ENCODE results near the gene RAPGEF4.

The RAPGEF4 gene

DNA sequence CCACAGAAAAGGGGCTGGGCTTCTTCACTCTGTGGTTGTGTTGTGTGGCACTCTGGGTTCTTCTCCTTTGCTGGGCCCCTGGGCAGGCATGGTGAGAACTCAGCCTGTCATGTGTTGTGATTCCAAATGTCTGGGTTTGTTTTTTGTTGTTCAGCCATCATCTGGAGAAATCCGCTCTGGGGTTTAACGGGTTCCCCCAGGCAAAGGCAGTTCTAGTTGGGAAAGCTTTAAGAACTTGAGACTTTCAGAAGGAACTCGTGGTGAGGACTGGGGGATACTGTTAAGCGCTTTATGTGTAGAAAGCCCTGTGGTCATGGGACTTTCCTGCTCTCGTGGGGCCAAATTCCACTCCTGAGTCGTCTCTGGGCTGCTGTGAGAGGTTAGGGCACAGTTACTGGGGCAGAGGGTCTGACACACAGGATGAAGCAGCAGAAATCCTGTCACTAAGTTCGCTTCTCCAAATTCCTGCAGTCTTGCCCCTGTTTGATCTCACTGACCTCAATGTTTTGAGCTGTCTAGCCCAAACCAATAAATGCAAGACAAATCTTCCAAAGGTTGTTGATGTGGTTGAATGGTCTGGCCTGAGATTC is 87.7 kb downstream of the RAPGEF4 start:
- H3K9ac ChIP-seq (ENCODE audit: low read length in 2 of 2): no peak overlapping the region
- H3K27ac ChIP-seq (ENCODE audit: low read length): no peak overlapping the region
- H3K36me3 ChIP-seq (ENCODE audit: control insufficient read depth in 2 of 2, insufficient read depth in 2 of 2, low read length in 2 of 2): no peaks in the 10 kb centered on the region
- no peak overlapping the region for H3K4me3 ChIP-seq (ENCODE audit: low read length in 2 of 2)
- no peaks in the 10 kb centered on the region for H3K27me3 ChIP-seq (ENCODE audit: control insufficient read depth in 1 of 2, insufficient read depth in 2 of 2, low read length in 2 of 2)
- no peaks in the 10 kb centered on the region for H3K9me3 ChIP-seq (ENCODE audit: control insufficient read depth in 2 of 2, low read length in 2 of 2)
- no peaks in the 10 kb centered on the region for H3K4me1 ChIP-seq (ENCODE audit: control insufficient read depth, insufficient read depth, low read length)

DNA sequence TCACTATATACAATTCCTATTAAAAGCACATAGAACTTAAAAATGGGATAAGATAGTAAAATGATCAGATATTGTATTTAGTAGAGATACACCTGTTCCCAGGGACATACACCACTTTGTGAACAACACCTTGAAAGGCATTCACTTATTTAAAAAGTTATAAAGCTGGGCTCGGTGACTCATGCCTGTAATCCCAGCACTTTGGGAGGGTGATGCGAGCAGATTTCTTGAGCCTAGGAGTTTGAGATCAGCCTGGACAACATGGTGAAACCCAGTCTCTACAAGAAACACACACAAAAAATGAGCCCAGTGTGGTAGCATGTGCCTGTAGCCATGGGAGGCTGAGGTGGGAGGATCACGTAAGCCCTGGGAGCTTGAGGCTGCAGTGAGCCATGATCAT is 90.9 kb downstream of the RAPGEF4 start:
- no peaks in the 10 kb centered on the region for H3K27me3 ChIP-seq (ENCODE audit: control insufficient read depth in 1 of 2, insufficient read depth in 2 of 2, low read length in 2 of 2)
- H3K27ac ChIP-seq (ENCODE audit: low read length): no peak overlapping the region
- H3K9ac ChIP-seq (ENCODE audit: low read length in 2 of 2): no peak overlapping the region
- no peak overlapping the region for H3K4me3 ChIP-seq (ENCODE audit: low read length in 2 of 2)
- H3K4me1 ChIP-seq (ENCODE audit: control insufficient read depth, insufficient read depth, low read length): no peaks in the 10 kb centered on the region
- no peaks in the 10 kb centered on the region for H3K36me3 ChIP-seq (ENCODE audit: control insufficient read depth in 2 of 2, insufficient read depth in 2 of 2, low read length in 2 of 2)
- H3K9me3 ChIP-seq (ENCODE audit: control insufficient read depth in 2 of 2, low read length in 2 of 2): no peaks in the 10 kb centered on the region

GRCh38 chr2:172829229-172829628 is 93.6 kb downstream of the RAPGEF4 start:
- Histone ChIP-seq H3K9ac (ENCODE audit: low read length in 2 of 2) (no peak overlapping the region), H3K4me3 (ENCODE audit: low read length in 2 of 2) (no peak overlapping the region), H3K27me3 (ENCODE audit: control insufficient read depth in 1 of 2, insufficient read depth in 2 of 2, low read length in 2 of 2) (no peaks in the 10 kb centered on the region), H3K9me3 (ENCODE audit: control insufficient read depth in 2 of 2, low read length in 2 of 2) (no peaks in the 10 kb centered on the region), H3K36me3 (ENCODE audit: control insufficient read depth in 2 of 2, insufficient read depth in 2 of 2, low read length in 2 of 2) (no peaks in the 10 kb centered on the region), H3K4me1 (ENCODE audit: control insufficient read depth, insufficient read depth, low read length) (no peaks in the 10 kb centered on the region), H3K27ac (ENCODE audit: low read length) (no peak overlapping the region)

GRCh38 chr2:172830482-172830881 is 94.8 kb downstream of the RAPGEF4 start:
- Histone ChIP-seq H3K27me3 (ENCODE audit: control insufficient read depth in 1 of 2, insufficient read depth in 2 of 2, low read length in 2 of 2) (no peaks in the 10 kb centered on the region), H3K9ac (ENCODE audit: low read length in 2 of 2) (no peak overlapping the region), H3K4me3 (ENCODE audit: low read length in 2 of 2) (no peak overlapping the region), H3K9me3 (ENCODE audit: control insufficient read depth in 2 of 2, low read length in 2 of 2) (no peaks in the 10 kb centered on the region), H3K4me1 (ENCODE audit: control insufficient read depth, insufficient read depth, low read length) (no peaks in the 10 kb centered on the region), H3K27ac (ENCODE audit: low read length) (no peak overlapping the region), H3K36me3 (ENCODE audit: control insufficient read depth in 2 of 2, insufficient read depth in 2 of 2, low read length in 2 of 2) (no peaks in the 10 kb centered on the region)

DNA sequence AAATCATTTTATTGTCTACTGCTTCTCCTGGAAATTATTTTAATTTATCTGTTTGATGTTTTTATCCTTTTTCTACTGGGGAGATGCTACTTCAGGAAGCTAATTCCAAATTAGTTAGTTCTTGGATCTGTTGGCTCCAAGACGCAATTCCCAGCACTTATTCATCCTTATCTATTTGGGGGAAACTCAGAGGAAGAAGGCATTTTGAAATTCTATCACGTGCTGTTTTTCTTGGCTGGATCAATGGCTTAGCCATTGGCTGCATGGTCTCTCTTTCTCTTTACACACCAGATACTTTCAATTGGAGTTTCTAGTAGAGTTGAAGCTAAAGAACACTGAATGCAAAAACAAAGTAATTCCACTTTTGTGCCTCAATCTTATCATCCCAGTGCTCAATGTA is 98.3 kb downstream of the RAPGEF4 start:
- no peaks in the 10 kb centered on the region for H3K9me3 ChIP-seq (ENCODE audit: control insufficient read depth in 2 of 2, low read length in 2 of 2)
- no peak overlapping the region for H3K9ac ChIP-seq (ENCODE audit: low read length in 2 of 2)
- no peaks in the 10 kb centered on the region for H3K4me1 ChIP-seq (ENCODE audit: control insufficient read depth, insufficient read depth, low read length)
- no peak overlapping the region for H3K27ac ChIP-seq (ENCODE audit: low read length)
- no peaks in the 10 kb centered on the region for H3K27me3 ChIP-seq (ENCODE audit: control insufficient read depth in 1 of 2, insufficient read depth in 2 of 2, low read length in 2 of 2)
- H3K36me3 ChIP-seq (ENCODE audit: control insufficient read depth in 2 of 2, insufficient read depth in 2 of 2, low read length in 2 of 2): no peaks in the 10 kb centered on the region
- no peak overlapping the region for H3K4me3 ChIP-seq (ENCODE audit: low read length in 2 of 2)

DNA sequence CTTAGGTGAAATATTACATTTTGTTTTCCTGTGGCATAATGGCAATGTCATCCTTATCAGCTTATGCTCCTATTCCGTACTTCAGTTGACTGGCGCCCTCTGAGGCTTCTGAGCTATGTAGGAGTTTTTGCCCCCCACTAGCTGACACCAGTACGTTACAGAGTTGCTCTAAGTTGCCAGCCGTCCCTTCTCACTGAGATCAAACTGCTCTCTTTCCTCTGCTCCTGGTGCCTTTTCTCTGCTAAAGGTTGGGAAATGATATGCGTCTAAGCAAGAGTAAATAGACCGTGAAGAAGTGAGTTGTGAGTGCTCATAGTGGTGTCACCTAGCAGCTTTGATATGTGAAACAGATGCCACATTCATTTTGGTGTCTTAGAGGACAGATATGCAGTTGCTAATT is 99.2 kb downstream of the RAPGEF4 start:
- H3K36me3 ChIP-seq (ENCODE audit: control insufficient read depth in 2 of 2, insufficient read depth in 2 of 2, low read length in 2 of 2): no peaks in the 10 kb centered on the region
- H3K27ac ChIP-seq (ENCODE audit: low read length): no peak overlapping the region
- H3K4me1 ChIP-seq (ENCODE audit: control insufficient read depth, insufficient read depth, low read length): no peaks in the 10 kb centered on the region
- no peak overlapping the region for H3K4me3 ChIP-seq (ENCODE audit: low read length in 2 of 2)
- H3K9ac ChIP-seq (ENCODE audit: low read length in 2 of 2): no peak overlapping the region
- no peaks in the 10 kb centered on the region for H3K9me3 ChIP-seq (ENCODE audit: control insufficient read depth in 2 of 2, low read length in 2 of 2)
- no peaks in the 10 kb centered on the region for H3K27me3 ChIP-seq (ENCODE audit: control insufficient read depth in 1 of 2, insufficient read depth in 2 of 2, low read length in 2 of 2)

GRCh38 chr2:172836347-172836821 is 100.7 kb downstream of the RAPGEF4 start:
- no peak overlapping the region for H3K9ac ChIP-seq (ENCODE audit: low read length in 2 of 2)
- H3K4me3 ChIP-seq (ENCODE audit: low read length in 2 of 2): no peak overlapping the region
- no peak overlapping the region for H3K27ac ChIP-seq (ENCODE audit: low read length)
- H3K4me1 ChIP-seq (ENCODE audit: control insufficient read depth, insufficient read depth, low read length): no peaks in the 10 kb centered on the region
- no peaks in the 10 kb centered on the region for H3K9me3 ChIP-seq (ENCODE audit: control insufficient read depth in 2 of 2, low read length in 2 of 2)
- H3K36me3 ChIP-seq (ENCODE audit: control insufficient read depth in 2 of 2, insufficient read depth in 2 of 2, low read length in 2 of 2): no peaks in the 10 kb centered on the region
- no peaks in the 10 kb centered on the region for H3K27me3 ChIP-seq (ENCODE audit: control insufficient read depth in 1 of 2, insufficient read depth in 2 of 2, low read length in 2 of 2)

DNA sequence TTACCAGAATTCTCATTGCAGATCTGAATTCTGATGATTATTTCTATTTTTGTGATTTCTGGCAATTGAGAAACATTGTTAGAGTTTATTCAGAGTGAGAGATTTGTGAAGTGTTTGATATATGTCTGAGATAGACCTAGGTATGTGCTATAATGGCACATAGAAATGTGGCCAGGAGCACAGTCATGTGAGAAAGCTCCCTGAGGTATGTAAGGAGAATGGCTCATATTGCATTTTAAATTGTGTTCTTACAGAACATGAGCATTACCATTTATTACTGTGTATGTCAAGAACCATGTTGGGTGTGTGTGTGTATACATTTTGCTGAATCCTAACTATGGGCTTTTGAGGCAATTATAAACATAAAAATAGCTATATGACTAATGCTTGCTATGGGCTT is 101.2 kb downstream of the RAPGEF4 start:
- Histone ChIP-seq H3K27me3 (ENCODE audit: control insufficient read depth in 1 of 2, insufficient read depth in 2 of 2, low read length in 2 of 2) (no peaks in the 10 kb centered on the region), H3K27ac (ENCODE audit: low read length) (no peak overlapping the region), H3K36me3 (ENCODE audit: control insufficient read depth in 2 of 2, insufficient read depth in 2 of 2, low read length in 2 of 2) (no peaks in the 10 kb centered on the region), H3K9me3 (ENCODE audit: control insufficient read depth in 2 of 2, low read length in 2 of 2) (no peaks in the 10 kb centered on the region), H3K4me1 (ENCODE audit: control insufficient read depth, insufficient read depth, low read length) (no peaks in the 10 kb centered on the region), H3K4me3 (ENCODE audit: low read length in 2 of 2) (no peak overlapping the region), H3K9ac (ENCODE audit: low read length in 2 of 2) (no peak overlapping the region)

GRCh38 chr2:172839446-172839845 is 103.8 kb downstream of the RAPGEF4 start:
- H3K4me3 ChIP-seq (ENCODE audit: low read length in 2 of 2): no peak overlapping the region
- H3K36me3 ChIP-seq (ENCODE audit: control insufficient read depth in 2 of 2, insufficient read depth in 2 of 2, low read length in 2 of 2): no peaks in the 10 kb centered on the region
- H3K27me3 ChIP-seq (ENCODE audit: control insufficient read depth in 1 of 2, insufficient read depth in 2 of 2, low read length in 2 of 2): no peaks in the 10 kb centered on the region
- H3K9ac ChIP-seq (ENCODE audit: low read length in 2 of 2): no peak overlapping the region
- H3K4me1 ChIP-seq (ENCODE audit: control insufficient read depth, insufficient read depth, low read length): no peaks in the 10 kb centered on the region
- no peaks in the 10 kb centered on the region for H3K9me3 ChIP-seq (ENCODE audit: control insufficient read depth in 2 of 2, low read length in 2 of 2)
- no peak overlapping the region for H3K27ac ChIP-seq (ENCODE audit: low read length)

GRCh38 chr2:172842511-172843265 is 107.0 kb downstream of the RAPGEF4 start:
- H3K4me3 ChIP-seq (ENCODE audit: low read length in 2 of 2): no peak overlapping the region
- H3K36me3 ChIP-seq (ENCODE audit: control insufficient read depth in 2 of 2, insufficient read depth in 2 of 2, low read length in 2 of 2): no peaks in the 10 kb centered on the region
- no peaks in the 10 kb centered on the region for H3K27me3 ChIP-seq (ENCODE audit: control insufficient read depth in 1 of 2, insufficient read depth in 2 of 2, low read length in 2 of 2)
- no peak overlapping the region for H3K9ac ChIP-seq (ENCODE audit: low read length in 2 of 2)
- H3K27ac ChIP-seq (ENCODE audit: low read length): no peak overlapping the region
- H3K4me1 ChIP-seq (ENCODE audit: control insufficient read depth, insufficient read depth, low read length): no peaks in the 10 kb centered on the region
- H3K9me3 ChIP-seq (ENCODE audit: control insufficient read depth in 2 of 2, low read length in 2 of 2): no peaks in the 10 kb centered on the region

GRCh38 chr2:172843266-172843582 is 107.6 kb downstream of the RAPGEF4 start:
- H3K4me3 ChIP-seq (ENCODE audit: low read length in 2 of 2): no peak overlapping the region
- no peak overlapping the region for H3K9ac ChIP-seq (ENCODE audit: low read length in 2 of 2)
- H3K4me1 ChIP-seq (ENCODE audit: control insufficient read depth, insufficient read depth, low read length): no peaks in the 10 kb centered on the region
- H3K36me3 ChIP-seq (ENCODE audit: control insufficient read depth in 2 of 2, insufficient read depth in 2 of 2, low read length in 2 of 2): no peaks in the 10 kb centered on the region
- H3K9me3 ChIP-seq (ENCODE audit: control insufficient read depth in 2 of 2, low read length in 2 of 2): no peaks in the 10 kb centered on the region
- H3K27ac ChIP-seq (ENCODE audit: low read length): no peak overlapping the region
- no peaks in the 10 kb centered on the region for H3K27me3 ChIP-seq (ENCODE audit: control insufficient read depth in 1 of 2, insufficient read depth in 2 of 2, low read length in 2 of 2)

All from stomach smooth muscle (tissue), 2 donors.